ENCODE results near the gene AIMP2.
A peak's percentile ranks its signal among the peaks of the same experiment; 100 is the strongest.
"Not testable (repeated sequence)": the region's sequence is repeated elsewhere in the genome, so short reads cannot be mapped to it uniquely, and the experiment has no call there.

AIMP2 gene

GRCh38 chr7:6056616-6057015 is 47.5 kb downstream of the AIMP2 start:
- H3K4me1 ChIP-seq, result peaks cover 4% of the 10 kb centered on the region
- no peaks in the 10 kb centered on the region for H3K36me3 ChIP-seq (ENCODE audit: control insufficient read depth, insufficient read depth, low read length)
- H3K79me2 ChIP-seq, result peaks cover 10% of the 10 kb centered on the region
- no peak overlapping the region for H2AFZ ChIP-seq
- H3K4me2 ChIP-seq (ENCODE audit: low read length), result peak overlapping the region; percentile 21
- no peaks in the 10 kb centered on the region for H3K9me3 ChIP-seq (ENCODE audit: control insufficient read depth, low read length)
- TF ChIP-seq CTCF (IDR thresholded peaks at IDR 0.05), result no peak
- H3K4me3 ChIP-seq (ENCODE audit: low read depth, low read length), result peak overlapping the region; percentile 83
- H3K9ac ChIP-seq, result no peak overlapping the region
- H3K27ac ChIP-seq, result no peak overlapping the region
- no peaks in the 10 kb centered on the region for H3K27me3 ChIP-seq (ENCODE audit: control insufficient read depth, insufficient read depth, low read length)

- Histone ChIP-seq H3K9ac (no peak overlapping the region), H3K79me2 (peaks cover 10% of the 10 kb centered on the region)
Observed at GRCh38 chr7:6057316-6058129, 48.5 kb downstream of the AIMP2 start.

GRCh38 chr7:6059941-6060340 is 50.9 kb downstream of the AIMP2 start:
- not testable (repeated sequence) for H3K79me2 ChIP-seq; H3K9me3 ChIP-seq (ENCODE audit: control insufficient read depth, low read length); H3K4me3 ChIP-seq (ENCODE audit: low read depth, low read length); H2AFZ ChIP-seq; H3K36me3 ChIP-seq (ENCODE audit: control insufficient read depth, insufficient read depth, low read length); H3K4me2 ChIP-seq (ENCODE audit: low read length); H3K9ac ChIP-seq; H3K4me1 ChIP-seq; H3K27me3 ChIP-seq (ENCODE audit: control insufficient read depth, insufficient read depth, low read length); H3K27ac ChIP-seq

More at GRCh38 chr7:6057316-6058129, 48.5 kb downstream of the AIMP2 start:
- Histone ChIP-seq H3K9me3 (ENCODE audit: control insufficient read depth, low read length) (no peaks in the 10 kb centered on the region), H3K4me2 (ENCODE audit: low read length) (peak overlapping the region; percentile 80), H2AFZ (no peak overlapping the region), H3K27me3 (ENCODE audit: control insufficient read depth, insufficient read depth, low read length) (no peaks in the 10 kb centered on the region), H3K27ac (peak overlapping the region; percentile 83), H3K4me3 (ENCODE audit: low read depth, low read length) (peak overlapping the region; percentile 83), H3K36me3 (ENCODE audit: control insufficient read depth, insufficient read depth, low read length) (no peaks in the 10 kb centered on the region), H3K4me1 (peaks cover 4% of the 10 kb centered on the region)
- TF ChIP-seq CTCF (IDR thresholded peaks at IDR 0.05), result no peak

- Histone ChIP-seq H3K4me3 (ENCODE audit: low read depth, low read length) (no peak overlapping the region), H2AFZ (no peak overlapping the region), H3K79me2 (no peaks in the 10 kb centered on the region), H3K27ac (no peak overlapping the region), H3K36me3 (ENCODE audit: control insufficient read depth, insufficient read depth, low read length) (no peaks in the 10 kb centered on the region), H3K9ac (no peak overlapping the region), H3K4me1 (no peaks in the 10 kb centered on the region), H3K4me2 (ENCODE audit: low read length) (no peak overlapping the region), H3K9me3 (ENCODE audit: control insufficient read depth, low read length) (no peaks in the 10 kb centered on the region), H3K27me3 (ENCODE audit: control insufficient read depth, insufficient read depth, low read length) (no peaks in the 10 kb centered on the region)
- TF ChIP-seq CTCF (IDR thresholded peaks at IDR 0.05), result no peak
Observed at GRCh38 chr7:6071406-6071805, 62.3 kb downstream of the AIMP2 start.
